ENCODE measurements around the gene GSTM5. TPM values are rescaled to one million over a fixed set of nuclear protein-coding genes. Genes with fewer than 3 reads are reported as not detected.
"Not testable (repeated sequence)": the region's sequence is repeated elsewhere in the genome, so short reads cannot be mapped to it uniquely, and the experiment has no call there.

The GSTM5 gene
- total RNA-seq, 4 donors from 2014 or later, result 0.38 to 2.6 (median 1.4) TPM; not detected in 1

DNA sequence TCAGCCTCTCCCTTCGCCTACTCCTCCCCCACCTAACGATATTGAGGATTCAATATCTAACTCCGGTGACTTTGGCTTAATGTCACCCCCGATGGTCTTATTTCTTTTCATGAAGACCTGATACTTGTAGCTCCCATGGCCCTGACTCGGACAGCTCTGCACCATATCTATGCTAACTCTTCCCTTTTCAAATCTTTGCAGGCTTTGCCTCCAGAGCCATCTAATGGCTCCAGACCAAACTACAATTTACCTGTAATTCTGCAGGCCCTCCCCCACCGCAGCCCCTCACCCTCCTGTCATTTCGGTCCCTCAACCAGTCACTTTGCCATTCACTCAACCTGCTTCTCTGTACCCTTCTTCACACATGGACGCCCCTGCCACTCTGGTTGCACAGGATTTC lies 7.9 kb upstream of the GSTM5 start:
- Histone ChIP-seq H3K27me3 (no peaks in the 10 kb centered on the region), H3K27ac (no peak overlapping the region), H3K4me1 (no peaks in the 10 kb centered on the region), H3K36me3 (no peaks in the 10 kb centered on the region), H3K4me3 (no peak overlapping the region), H3K9me3 (no peaks in the 10 kb centered on the region)
- WGBS, result 79% methylated on average over 8 of the region's 8 CpGs
- DNase-seq (ENCODE audit: low spot score in 2 of 2), result no peak
- TF ChIP-seq POLR2A (IDR thresholded peaks at IDR 0.05), result no peak
- TF ChIP-seq POLR2AphosphoS5 (IDR thresholded peaks at IDR 0.05), result no peak
- no peak for TF ChIP-seq EP300 (IDR thresholded peaks at IDR 0.05)
- TF ChIP-seq, protein P1, sequence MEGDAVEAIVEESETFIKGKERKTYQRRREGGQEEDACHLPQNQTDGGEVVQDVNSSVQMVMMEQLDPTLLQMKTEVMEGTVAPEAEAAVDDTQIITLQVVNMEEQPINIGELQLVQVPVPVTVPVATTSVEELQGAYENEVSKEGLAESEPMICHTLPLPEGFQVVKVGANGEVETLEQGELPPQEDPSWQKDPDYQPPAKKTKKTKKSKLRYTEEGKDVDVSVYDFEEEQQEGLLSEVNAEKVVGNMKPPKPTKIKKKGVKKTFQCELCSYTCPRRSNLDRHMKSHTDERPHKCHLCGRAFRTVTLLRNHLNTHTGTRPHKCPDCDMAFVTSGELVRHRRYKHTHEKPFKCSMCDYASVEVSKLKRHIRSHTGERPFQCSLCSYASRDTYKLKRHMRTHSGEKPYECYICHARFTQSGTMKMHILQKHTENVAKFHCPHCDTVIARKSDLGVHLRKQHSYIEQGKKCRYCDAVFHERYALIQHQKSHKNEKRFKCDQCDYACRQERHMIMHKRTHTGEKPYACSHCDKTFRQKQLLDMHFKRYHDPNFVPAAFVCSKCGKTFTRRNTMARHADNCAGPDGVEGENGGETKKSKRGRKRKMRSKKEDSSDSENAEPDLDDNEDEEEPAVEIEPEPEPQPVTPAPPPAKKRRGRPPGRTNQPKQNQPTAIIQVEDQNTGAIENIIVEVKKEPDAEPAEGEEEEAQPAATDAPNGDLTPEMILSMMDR (IDR thresholded peaks at IDR 0.05), result no peak

DNA sequence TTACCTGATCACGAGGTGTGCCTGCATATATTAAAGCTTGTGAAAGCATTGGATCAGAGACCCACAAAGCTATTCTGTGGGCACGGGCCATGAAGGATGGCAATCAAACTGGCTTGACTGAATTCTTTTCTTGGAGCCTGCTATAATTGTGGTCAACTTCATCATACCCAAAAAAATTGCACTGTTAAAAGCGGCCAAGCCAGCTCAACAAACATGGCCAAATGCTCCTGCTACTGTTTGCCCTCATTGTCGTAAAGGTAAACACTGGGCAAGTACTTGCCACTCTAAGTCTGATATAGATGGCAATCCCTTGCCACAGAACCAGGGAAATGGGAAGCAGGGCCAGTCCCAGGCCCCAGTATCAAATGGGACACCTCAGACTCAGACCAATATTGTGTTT lies 6.6 kb upstream of the GSTM5 start:
- H3K27me3 ChIP-seq, result no peaks in the 10 kb centered on the region
- DNase-seq (ENCODE audit: low spot score in 2 of 2), result no peak

DNA sequence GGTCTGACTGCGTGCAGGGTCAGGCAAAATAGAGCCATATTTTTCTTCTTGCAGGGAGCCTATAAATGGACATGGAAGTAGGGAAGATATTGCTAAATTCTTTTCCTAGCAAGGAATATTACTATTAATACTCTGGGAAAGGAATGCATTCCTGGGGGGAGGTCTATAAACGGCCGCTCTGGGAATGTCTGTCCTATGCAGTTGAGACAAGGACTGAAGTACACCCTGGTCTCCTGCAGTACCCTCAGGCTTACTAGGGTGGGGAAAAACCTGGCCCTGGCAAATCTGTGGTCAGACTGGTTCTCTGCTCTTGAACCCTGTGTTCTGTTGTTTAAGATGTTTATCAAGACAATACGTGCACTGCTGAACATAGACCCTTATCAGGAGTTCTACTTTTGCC lies 3.1 kb upstream of the GSTM5 start:
- H3K27ac ChIP-seq; H3K4me1 ChIP-seq; DNase-seq (ENCODE audit: low spot score in 2 of 2); H3K36me3 ChIP-seq; H3K9me3 ChIP-seq; H3K27me3 ChIP-seq; H3K4me3 ChIP-seq: not testable (repeated sequence)
- WGBS, result 62% methylated on average over 4 of the region's 4 CpGs

More for the DNA sequence above, 6.6 kb upstream of the GSTM5 start:
- Histone ChIP-seq H3K27ac (no peak overlapping the region), H3K4me1 (no peaks in the 10 kb centered on the region), H3K4me3 (no peak overlapping the region), H3K36me3 (no peaks in the 10 kb centered on the region), H3K9me3 (no peaks in the 10 kb centered on the region)
- TF ChIP-seq POLR2A (IDR thresholded peaks at IDR 0.05), result no peak
- no peak for TF ChIP-seq POLR2AphosphoS5 (IDR thresholded peaks at IDR 0.05)
- TF ChIP-seq EP300 (IDR thresholded peaks at IDR 0.05), result no peak
- TF ChIP-seq, protein P1 (IDR thresholded peaks at IDR 0.05), result no peak
- WGBS, result 87% methylated on average over 4 of the region's 4 CpGs

DNA sequence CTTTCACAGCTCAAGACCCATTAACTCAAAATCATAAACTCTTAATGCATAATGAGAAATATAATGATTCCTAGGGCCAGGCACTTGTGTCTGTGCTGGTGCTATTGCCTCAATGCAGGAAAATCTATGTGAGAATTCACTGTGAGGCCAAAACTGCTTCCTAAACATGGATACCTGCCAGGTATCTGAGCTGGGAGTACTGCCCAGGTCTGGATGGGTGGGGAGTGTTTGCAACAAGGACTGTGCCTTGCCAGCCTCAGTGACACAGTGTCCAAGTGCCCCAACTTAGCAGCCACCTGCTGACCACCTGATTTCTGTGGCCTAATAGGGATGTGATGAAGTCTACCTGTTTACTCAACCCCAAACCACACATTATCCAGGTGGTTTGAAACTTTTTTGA lies 2.2 kb upstream of the GSTM5 start:
- not testable (repeated sequence) for H3K27me3 ChIP-seq; H3K9me3 ChIP-seq; H3K36me3 ChIP-seq; H3K4me3 ChIP-seq; DNase-seq (ENCODE audit: low spot score in 2 of 2); H3K27ac ChIP-seq; H3K4me1 ChIP-seq

DNA sequence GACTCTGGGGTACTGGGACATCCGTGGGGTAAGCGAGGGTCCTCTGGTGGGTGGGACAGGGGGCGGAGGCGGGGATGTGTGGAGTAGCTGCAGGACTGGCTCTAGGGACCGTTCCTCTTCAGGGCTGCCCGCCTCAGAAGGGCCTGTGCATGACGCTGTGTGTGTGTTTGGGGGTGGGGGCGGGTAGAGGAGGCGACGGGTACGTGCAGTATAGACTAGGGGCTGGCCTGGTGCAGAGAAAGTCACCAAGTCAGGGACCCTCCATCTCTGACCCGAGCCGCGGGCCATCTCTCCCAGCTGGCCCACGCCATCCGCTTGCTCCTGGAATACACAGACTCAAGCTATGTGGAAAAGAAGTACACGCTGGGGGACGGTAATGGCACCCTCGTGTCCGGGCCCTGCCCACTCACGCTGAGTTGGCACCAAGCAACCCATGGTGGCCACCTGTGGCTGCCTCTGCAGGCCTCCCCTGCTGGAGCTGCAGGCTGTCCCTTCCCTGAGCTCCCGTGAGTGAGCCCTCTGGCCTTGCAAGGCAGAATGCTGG lies 342 bp downstream of the GSTM5 start:
- Histone ChIP-seq H3K36me3 (no peaks in the 10 kb centered on the region), H3K27ac (no peak overlapping the region), H3K9me3 (no peaks in the 10 kb centered on the region), H3K4me1 (peaks cover 28% of the 10 kb centered on the region), H3K4me3 (peak overlapping the region; percentile 30), H3K27me3 (no peaks in the 10 kb centered on the region)
- no peak for DNase-seq (ENCODE audit: low spot score in 2 of 2)
- TF ChIP-seq POLR2AphosphoS5 (IDR thresholded peaks at IDR 0.05) (no peak), EP300 (IDR thresholded peaks at IDR 0.05) (no peak), POLR2A (IDR thresholded peaks at IDR 0.05) (no peak)
- TF ChIP-seq, protein P1 (IDR thresholded peaks at IDR 0.05), result no peak
- 56% methylated on average over 5 of the region's 22 CpGs for WGBS

DNA sequence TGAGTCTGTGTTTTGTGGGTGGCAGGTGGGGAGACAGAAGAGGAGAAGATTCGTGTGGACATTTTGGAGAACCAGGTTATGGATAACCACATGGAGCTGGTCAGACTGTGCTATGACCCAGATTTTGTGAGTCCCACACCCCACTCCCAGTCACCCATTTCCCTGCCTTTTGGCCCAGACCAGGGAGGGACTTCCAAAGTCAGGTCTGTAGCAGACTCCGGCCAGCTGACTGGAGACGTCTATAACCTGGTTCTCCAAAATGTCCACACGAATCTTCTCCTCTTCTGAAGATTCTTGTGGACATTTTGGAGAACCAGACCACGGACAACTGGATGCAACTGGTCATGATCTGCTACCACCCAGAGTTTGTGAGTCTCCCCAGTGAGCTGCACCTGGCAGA lies 1.6 kb downstream of the GSTM5 start:
- no peaks in the 10 kb centered on the region for H3K36me3 ChIP-seq
- H3K27ac ChIP-seq, result no peak overlapping the region
- TF ChIP-seq POLR2AphosphoS5 (IDR thresholded peaks at IDR 0.05), result no peak
- H3K27me3 ChIP-seq, result no peaks in the 10 kb centered on the region
- peaks cover 34% of the 10 kb centered on the region for H3K4me1 ChIP-seq
- 92% methylated on average over 5 of the region's 5 CpGs for WGBS
- H3K4me3 ChIP-seq, result no peak overlapping the region
- no peak for DNase-seq (ENCODE audit: low spot score in 2 of 2)
- no peaks in the 10 kb centered on the region for H3K9me3 ChIP-seq

DNA sequence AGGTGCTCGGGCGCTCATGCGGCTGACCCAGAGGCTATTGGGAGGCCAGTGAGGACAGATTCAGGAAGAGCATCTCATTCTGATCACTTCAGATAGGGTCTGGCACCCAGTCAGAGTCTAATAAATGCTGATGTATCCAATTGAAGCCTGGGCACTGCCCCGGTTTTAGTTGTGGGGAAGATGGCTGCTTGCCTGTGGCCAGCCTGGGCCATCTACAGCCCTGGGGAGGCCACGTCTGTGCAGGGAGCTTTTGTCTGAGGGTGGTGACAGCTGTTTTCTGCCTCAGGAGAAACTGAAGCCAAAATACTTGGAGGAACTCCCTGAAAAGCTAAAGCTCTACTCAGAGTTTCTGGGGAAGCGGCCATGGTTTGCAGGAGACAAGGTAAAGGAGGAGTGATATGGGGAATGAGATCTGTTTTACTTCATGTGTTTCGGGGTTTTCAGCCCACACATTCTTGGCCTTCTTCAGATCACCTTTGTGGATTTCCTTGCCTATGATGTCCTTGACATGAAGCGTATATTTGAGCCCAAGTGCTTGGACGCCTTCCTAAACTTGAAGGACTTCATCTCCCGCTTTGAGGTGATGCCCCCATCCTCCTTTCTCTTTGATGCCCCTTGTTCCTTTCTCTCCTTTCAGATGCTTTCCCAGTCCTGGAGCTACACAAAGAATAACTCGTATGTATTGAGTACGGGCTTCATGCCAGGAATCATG lies 2.8 kb downstream of the GSTM5 start:
- H3K9me3 ChIP-seq, result no peaks in the 10 kb centered on the region
- H3K36me3 ChIP-seq, result no peaks in the 10 kb centered on the region
- H3K4me3 ChIP-seq, result no peak overlapping the region
- peaks cover 38% of the 10 kb centered on the region for H3K4me1 ChIP-seq
- DNase-seq (ENCODE audit: low spot score in 2 of 2), result no peak
- no peaks in the 10 kb centered on the region for H3K27me3 ChIP-seq
- H3K27ac ChIP-seq, result no peak overlapping the region
- 77% methylated on average over 12 of the region's 12 CpGs for WGBS
- TF ChIP-seq EP300 (IDR thresholded peaks at IDR 0.05) (no peak), POLR2AphosphoS5 (IDR thresholded peaks at IDR 0.05) (no peak), POLR2A (IDR thresholded peaks at IDR 0.05) (no peak)
- TF ChIP-seq, protein P1 (IDR thresholded peaks at IDR 0.05), result no peak

All from suprapubic skin (tissue), 4 donors.